Loucy (cell line): ENCODE measurements around the gene GRK6.

Experiments
- H2AFZ ChIP-seq: fragments of 200-600 bp; sonication (generic); 2 replicates; pipeline ENCODE4 v1.6.0; 2016; ENCODE audit warnings: antibody characterized with exemption, mild to moderate bottlenecking, low read length, moderate library complexity
- H3F3A ChIP-seq: fragments of 200-600 bp; 2 replicates; pipeline ENCODE4 v1.6.0; 2016; ENCODE audit warnings: antibody characterized with exemption, low read depth, mild to moderate bottlenecking
- H3K27me3 ChIP-seq: fragments of 200-600 bp; sonication (generic); 2 replicates; pipeline ENCODE4 v1.6.1; 2014; ENCODE audit warnings: low read length, mild to moderate bottlenecking; ENCODE audit not compliant: insufficient read depth, poor library complexity, severe bottlenecking
- H3K36me3 ChIP-seq: fragments of 200-600 bp; sonication (generic); 2 replicates; pipeline ENCODE4 v1.6.1; 2016; ENCODE audit warnings: low read length; ENCODE audit not compliant: insufficient read depth
- H3K4me1 ChIP-seq: fragments of 200-600 bp; sonication (generic); 2 replicates; pipeline ENCODE4 v1.5.1; 2014; ENCODE audit warnings: low read length, mild to moderate bottlenecking; ENCODE audit not compliant: insufficient read depth, poor library complexity, severe bottlenecking
- H3K4me2 ChIP-seq: fragments of 200-600 bp; sonication (generic); 2 replicates; pipeline ENCODE4 v1.6.0; 2014; ENCODE audit warnings: antibody characterized with exemption, low read length, low read depth, mild to moderate bottlenecking; ENCODE audit not compliant: poor library complexity, severe bottlenecking
- H3K4me3 ChIP-seq: fragments of 200-600 bp; sonication (generic); 2 replicates; pipeline ENCODE4 v1.5.1; 2014; ENCODE audit warnings: low read length, mild to moderate bottlenecking, mixed read lengths; ENCODE audit not compliant: poor library complexity, severe bottlenecking
- H3K79me2 ChIP-seq: fragments of 200-600 bp; sonication (generic); 2 replicates; pipeline ENCODE4 v1.6.1; 2014; ENCODE audit warnings: low read length; ENCODE audit not compliant: insufficient read depth
- H3K9ac ChIP-seq: fragments of 200-600 bp; sonication (generic); 2 replicates; pipeline ENCODE4 v1.6.0; 2014; ENCODE audit warnings: mild to moderate bottlenecking, low read depth, low read length, moderate library complexity; ENCODE audit not compliant: poor library complexity, severe bottlenecking
- H3K9me2 ChIP-seq: fragments of 200-600 bp; sonication (generic); replicated peaks from 2 replicates; pipeline ENCODE4 v1.6.1; 2016; ENCODE audit warnings: low read depth, low read length, mixed read lengths
- H3K9me3 ChIP-seq: fragments of 200-600 bp; sonication (generic); 2 replicates; pipeline ENCODE4 v1.6.1; 2014; ENCODE audit warnings: mild to moderate bottlenecking, antibody characterized with exemption, low read length, low read depth; ENCODE audit not compliant: insufficient read depth
- H4K20me1 ChIP-seq: fragments of 200-600 bp; sonication (generic); 2 replicates; pipeline ENCODE4 v1.6.0; 2014; ENCODE audit warnings: antibody characterized with exemption, low read length, mild to moderate bottlenecking; ENCODE audit not compliant: insufficient read depth, poor library complexity, severe bottlenecking
- CTCF ChIP-seq: fragments of 200-600 bp; sonication (generic); conservative IDR thresholded peaks from 2 replicates; pipeline ENCODE4 v1.5.1; 2014; ENCODE audit warnings: mild to moderate bottlenecking, antibody characterized with exemption, low read length
- EZH2phosphoT487 ChIP-seq: fragments of 200-600 bp; IDR thresholded peaks from 2 replicates; pipeline ENCODE4 v1.6.1; 2018; ENCODE audit warnings: antibody characterized with exemption, mild to moderate bottlenecking, moderate library complexity, borderline replicate concordance

Gene GRK6

GRCh38 chr5:177477701-177478477, 51.4 kb downstream of the GRK6 start:
- H3K4me2 ChIP-seq, result no peak overlapping the region
- H3K4me3 ChIP-seq, result no peak overlapping the region
- peaks cover 1% of the 10 kb centered on the region; the same call in 1 of the 2 replicates for H3K79me2 ChIP-seq
- no peaks in the 10 kb centered on the region for H3K36me3 ChIP-seq
- H3K27me3 ChIP-seq, result no peaks in the 10 kb centered on the region
- no peak overlapping the region for H3K9ac ChIP-seq
- H4K20me1 ChIP-seq, result no peaks in the 10 kb centered on the region
- H2AFZ ChIP-seq, result no peak overlapping the region
- H3F3A ChIP-seq, result no peaks in the 10 kb centered on the region
- no peaks in the 10 kb centered on the region for H3K9me2 ChIP-seq
- H3K9me3 ChIP-seq, result no peaks in the 10 kb centered on the region
- no peak for TF ChIP-seq CTCF
- TF ChIP-seq EZH2phosphoT487, result no peak
- no peaks in the 10 kb centered on the region for H3K4me1 ChIP-seq

GRCh38 chr5:177478711-177479646, 52.5 kb downstream of the GRK6 start:
- Histone ChIP-seq H4K20me1 (no peaks in the 10 kb centered on the region), H3K9me3 (no peaks in the 10 kb centered on the region), H3K79me2 (no peaks in the 10 kb centered on the region), H3K27me3 (no peaks in the 10 kb centered on the region), H3K36me3 (no peaks in the 10 kb centered on the region), H3K4me3 (no peak overlapping the region), H3K4me1 (no peaks in the 10 kb centered on the region), H2AFZ (no peak overlapping the region), H3K4me2 (no peak overlapping the region), H3F3A (no peaks in the 10 kb centered on the region), H3K9ac (no peak overlapping the region), H3K9me2 (no peaks in the 10 kb centered on the region)
- no peak for TF ChIP-seq CTCF

DNA sequence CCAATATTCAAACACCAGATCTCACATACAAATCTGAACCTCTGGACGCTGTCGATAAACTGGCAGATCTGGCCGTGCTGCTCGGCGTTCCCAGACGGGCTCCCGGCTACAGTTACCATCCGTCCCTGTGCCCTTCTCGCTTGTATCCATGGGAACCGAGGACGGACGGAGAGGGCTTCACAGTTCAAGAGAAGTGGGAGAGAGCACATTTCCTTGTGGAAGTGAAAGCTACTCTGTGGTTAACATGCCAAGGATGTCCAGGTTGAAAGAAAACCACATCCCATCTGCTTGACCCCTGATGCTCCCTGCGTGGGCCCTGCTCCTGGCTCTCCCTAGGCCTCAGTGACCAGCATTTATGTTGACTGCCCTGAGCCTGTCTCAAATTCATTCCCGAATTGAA, 53.3 kb downstream of the GRK6 start:
- Histone ChIP-seq H3F3A (no peaks in the 10 kb centered on the region), H3K9me3 (no peaks in the 10 kb centered on the region), H2AFZ (no peak overlapping the region), H3K36me3 (no peaks in the 10 kb centered on the region), H3K9ac (no peak overlapping the region), H3K4me1 (no peaks in the 10 kb centered on the region), H3K79me2 (no peaks in the 10 kb centered on the region), H3K9me2 (no peaks in the 10 kb centered on the region), H3K4me2 (no peak overlapping the region), H3K27me3 (no peaks in the 10 kb centered on the region), H3K4me3 (no peak overlapping the region), H4K20me1 (no peaks in the 10 kb centered on the region)
- no peak for TF ChIP-seq CTCF
- no peak for TF ChIP-seq EZH2phosphoT487
